Gastroesophageal sphincter (tissue), 3 donors: Measurements from ENCODE around the gene MIDN.

Experiments used
- CTCF ChIP-seq, 4 experiments: fragments of 200-600 bp in 2 of 4; fragments of 450-650 bp in 2 of 4; sonication (generic) in 1 of 4; IDR thresholded peaks; one replicate each; pipeline ENCODE4 v1.5.1; 2017 to 2019; ENCODE audit warnings: antibody characterized with exemption in 4 of 4, mild to moderate bottlenecking in 2 of 4, moderate library complexity in 2 of 4
- EP300 ChIP-seq: sonication (generic); formaldehyde crosslinking; IDR thresholded peaks from one replicate; pipeline ENCODE4 v1.6.1; 2017; ENCODE audit warnings: antibody characterized with exemption, mild to moderate bottlenecking
- POLR2A ChIP-seq, 2 donors: fragments of 450-650 bp; IDR thresholded peaks; one replicate each; pipeline ENCODE4 v1.6.1; 2017; ENCODE audit warnings: antibody characterized with exemption in 2 of 2, mild to moderate bottlenecking in 2 of 2, moderate library complexity in 1 of 2
- POLR2AphosphoS5 ChIP-seq: sonication (generic); formaldehyde crosslinking; IDR thresholded peaks from one replicate; pipeline ENCODE4 v1.6.1; 2017; ENCODE audit warnings: antibody characterized with exemption

GRCh38 chr19:1238369-1239303, 9.7 kb upstream of the MIDN start:
- no peak for TF ChIP-seq POLR2A (IDR thresholded peaks at IDR 0.05)
- no peak for TF ChIP-seq CTCF (IDR thresholded peaks at IDR 0.05)
- TF ChIP-seq EP300, result no peak
- TF ChIP-seq POLR2AphosphoS5, result no peak
